Muscle of back (tissue), 13 donors: ENCODE data around the gene ZNF559. TPM values are rescaled to one million over a fixed set of nuclear protein-coding genes. Genes with fewer than 3 reads are reported as not detected.
A peak's percentile ranks its signal among the peaks of the same experiment; 100 is the strongest.
"Not testable (repeated sequence)": the region's sequence is repeated elsewhere in the genome, so short reads cannot be mapped to it uniquely, and the experiment has no call there.

Experiments used
- DNase-seq, 3 donors: peaks; one replicate each; pipeline versions ENCODE4 v3.0.0 to v3.0.0-alpha.2; 2013
- long read RNA-seq, 9 donors: transcript quantifications; one replicate each; lab custom pipeline, GENCODE V29; 2026
- polyA plus RNA-seq, 10 donors: library from polyadenylated mRNA; unstranded; fragments of 120-200 nt; gene quantifications; one replicate each; pipeline ENCODE4 v1.2.1, GENCODE V29; 2013; ENCODE audit not compliant: insufficient read length in 10 of 10

ZNF559 gene
- 10 to 100 TPM; 18.5 to 36.4 (median 29.4) TPM for polyA plus RNA-seq
- long read RNA-seq, donor 1, partial matches to known transcripts, result 6 of 6 reads
- long read RNA-seq, donor 1, other reads (novel, unspliced or antisense), result 0 of 6 reads
- long read RNA-seq, donor 2, partial matches to known transcripts, result 0 of 3 reads
- long read RNA-seq, donor 2, other reads (novel, unspliced or antisense), result 0 of 3 reads
- long read RNA-seq, donor 3, result 0 reads
- long read RNA-seq, donor 4, partial matches to known transcripts, result 0 of 1 reads
- long read RNA-seq, donor 4, other reads (novel, unspliced or antisense), result 0 of 1 reads
- long read RNA-seq, donor 5, result 0 reads
- long read RNA-seq, donor 6, partial matches to known transcripts, result 0 of 2 reads
- long read RNA-seq, donor 6, other reads (novel, unspliced or antisense), result 0 of 2 reads
- long read RNA-seq, donor 7, result 0 reads
- long read RNA-seq, donor 8, result 0 reads
- long read RNA-seq, donor 9, result 0 reads

DNA sequence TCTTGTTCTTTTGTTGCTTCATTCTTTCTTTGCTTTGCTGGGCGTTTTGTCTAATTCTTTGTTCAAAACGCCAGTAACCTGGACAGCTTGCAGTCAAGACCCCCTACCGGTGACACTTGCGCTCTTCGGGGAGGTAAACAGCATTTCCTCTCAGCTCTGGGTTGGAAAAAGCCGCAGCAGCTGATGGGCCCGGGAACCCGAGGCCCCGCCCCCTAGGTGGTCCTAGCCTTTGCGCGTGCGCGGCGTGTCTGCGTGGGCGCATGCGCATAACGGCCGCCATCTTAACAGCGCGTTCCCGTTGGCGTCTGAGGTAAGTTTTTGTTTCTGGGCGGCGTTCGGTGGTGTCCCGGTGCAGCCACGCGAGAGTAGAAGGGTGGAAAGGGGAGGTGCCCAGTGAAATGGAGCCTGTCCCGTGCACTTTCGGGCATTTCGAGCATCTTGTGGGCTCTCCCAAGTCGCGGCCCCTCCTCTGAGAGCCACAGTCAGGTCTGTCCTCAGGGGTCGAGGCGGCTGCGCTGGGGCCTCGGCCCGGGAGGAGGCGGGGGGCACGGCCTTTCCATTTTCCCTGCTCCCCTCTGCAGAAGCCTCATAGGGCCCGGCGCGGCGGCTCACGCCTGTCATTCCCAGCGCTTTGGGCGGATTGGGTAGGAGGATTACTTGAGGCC is at the start of gene ZNF559:
Gene ZNF559 (plus strand): TSS at position 261 of the 665 bp plus-strand sequence. CDS start 14,371 bp downstream, outside the sequence.
- peak; percentile 96 to 99 (median 98) for DNase-seq

DNA sequence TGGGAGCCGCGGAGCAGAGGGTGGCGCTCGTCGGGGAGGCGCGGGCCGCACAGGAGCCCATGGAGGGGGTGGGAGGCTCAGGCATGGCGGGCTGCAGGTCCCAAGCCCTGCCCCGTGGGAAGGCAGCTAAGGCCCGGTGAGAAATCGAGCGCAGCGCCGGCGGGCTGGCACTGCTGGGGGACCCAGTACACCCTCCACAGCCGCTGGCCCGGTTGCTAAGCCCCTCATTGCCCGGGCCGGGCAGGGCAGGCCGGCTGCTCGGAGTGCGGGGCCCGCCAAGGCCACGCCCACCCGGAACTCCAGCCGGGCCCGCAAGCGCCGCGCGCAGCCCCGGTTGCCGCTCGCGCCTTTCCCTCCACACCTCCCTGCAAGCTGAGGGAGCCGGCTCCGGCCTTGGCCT is 40.5 kb upstream of the ZNF559 start:
- DNase-seq, result peak in 1 of 3 donors; percentile 3

DNA sequence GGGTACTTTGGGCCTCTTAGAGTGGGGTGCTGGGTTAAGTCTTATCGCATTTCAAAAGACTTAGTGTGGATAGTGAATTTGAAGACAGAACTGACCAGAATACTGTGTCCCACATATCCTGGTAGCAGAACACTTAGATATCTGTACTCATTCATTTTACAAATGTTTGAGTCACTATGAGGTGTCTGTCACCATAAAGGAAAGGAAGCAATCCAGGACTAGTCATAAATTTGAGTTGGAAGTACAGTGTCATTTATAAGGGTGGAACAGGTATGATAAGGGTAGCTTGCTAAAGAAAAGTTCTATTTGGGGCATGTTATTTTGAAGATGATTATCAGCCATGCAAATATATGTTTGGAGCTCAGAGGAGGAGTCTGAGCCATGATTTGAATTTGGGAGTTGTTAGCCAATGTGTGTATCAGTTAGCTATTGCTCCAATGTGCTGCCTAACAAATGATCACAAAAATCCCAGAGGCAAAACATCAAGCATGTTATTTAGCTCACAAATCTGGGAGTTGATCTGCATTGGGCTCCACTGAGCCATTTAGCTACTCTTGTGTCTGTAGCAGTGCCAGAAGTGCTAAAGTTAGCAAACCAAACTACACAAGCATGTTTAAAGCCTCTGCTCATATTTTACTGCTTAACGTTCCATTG is 34.6 kb upstream of the ZNF559 start:
- DNase-seq, result no peak

GRCh38 chr19:9295411-9295849 is 28.5 kb upstream of the ZNF559 start:
- no peak for DNase-seq

DNA sequence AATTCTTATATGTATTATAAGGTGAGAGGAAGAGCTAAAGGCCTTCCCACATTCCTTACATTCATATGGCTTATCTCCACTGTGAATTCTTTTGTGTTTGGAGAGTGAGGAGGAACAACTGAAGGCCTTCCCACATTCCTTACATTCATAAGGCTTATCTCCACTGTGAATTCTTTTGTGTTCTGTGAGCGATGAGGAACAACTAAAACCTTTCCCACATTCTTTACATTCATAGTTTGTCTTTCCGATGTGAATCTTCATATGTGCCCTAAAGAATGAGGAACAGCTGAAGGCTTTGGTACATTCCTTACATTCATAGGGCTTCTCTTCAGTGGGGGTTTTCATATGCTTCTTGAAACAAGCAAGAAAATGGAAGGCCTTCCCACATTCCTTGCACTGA is 27.6 kb upstream of the ZNF559 start:
- no peak for DNase-seq

DNA sequence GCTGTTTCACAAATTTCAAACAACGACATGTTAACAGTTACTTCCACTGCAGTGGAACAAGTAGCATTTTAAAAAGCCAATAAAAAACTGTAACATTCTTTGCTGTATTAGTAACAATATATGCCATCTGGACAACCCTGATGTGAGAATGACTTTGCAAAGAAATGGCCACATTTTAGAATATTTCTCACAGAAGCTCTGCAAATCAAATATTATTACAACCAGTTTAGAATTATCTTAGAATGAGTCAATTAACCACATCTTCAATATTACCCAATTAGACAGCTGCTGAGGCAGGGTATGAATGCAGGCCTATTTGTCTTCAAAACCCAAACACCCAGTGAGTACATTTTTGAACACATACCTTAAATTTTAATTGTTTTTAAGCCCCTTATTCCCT is 17.5 kb upstream of the ZNF559 start:
- DNase-seq, result peak in 1 of 3 donors; percentile 61

DNA sequence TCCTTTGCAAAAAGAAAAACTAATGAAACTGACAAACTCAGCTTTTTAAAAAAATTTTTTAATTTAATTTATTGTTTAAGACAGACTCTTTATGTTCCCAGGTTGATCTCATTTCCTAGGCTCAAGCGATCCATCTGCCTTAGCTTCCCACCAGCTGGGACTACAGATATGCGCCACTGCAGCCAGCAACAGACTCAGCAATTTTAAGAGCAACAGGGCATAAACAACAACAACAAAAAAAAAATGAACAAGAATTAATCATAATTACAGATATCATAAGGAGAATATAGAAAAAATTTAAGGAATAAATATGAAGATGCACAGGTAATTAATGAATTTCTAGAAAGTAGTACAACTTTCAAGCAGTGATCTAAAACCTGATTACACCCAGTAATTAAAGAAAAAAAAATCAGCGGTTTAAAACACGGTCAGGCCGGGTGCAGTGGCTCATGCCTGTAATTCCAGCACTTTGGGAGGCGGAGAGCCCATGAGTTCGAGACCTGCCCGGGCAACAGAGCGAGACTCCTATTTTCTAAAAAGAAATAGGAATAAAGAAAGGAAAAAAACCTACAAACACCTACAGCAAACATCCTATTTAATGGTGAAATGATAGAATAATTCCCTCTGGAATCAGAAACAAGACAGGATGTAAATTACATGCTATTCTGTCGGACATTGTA is 15.7 kb upstream of the ZNF559 start:
- DNase-seq, result no peak

- DNase-seq, result peak; percentile 97 to 99 (median 98)
These were observed 14.6 kb upstream of the ZNF559 start, which contains the start of gene ZNF699 for GRCh38 chr19:9309139-9309973. Gene ZNF699 (minus strand): TSS chr19:9309838. CDS start chr19:9305119, 4,719 bp downstream.

DNA sequence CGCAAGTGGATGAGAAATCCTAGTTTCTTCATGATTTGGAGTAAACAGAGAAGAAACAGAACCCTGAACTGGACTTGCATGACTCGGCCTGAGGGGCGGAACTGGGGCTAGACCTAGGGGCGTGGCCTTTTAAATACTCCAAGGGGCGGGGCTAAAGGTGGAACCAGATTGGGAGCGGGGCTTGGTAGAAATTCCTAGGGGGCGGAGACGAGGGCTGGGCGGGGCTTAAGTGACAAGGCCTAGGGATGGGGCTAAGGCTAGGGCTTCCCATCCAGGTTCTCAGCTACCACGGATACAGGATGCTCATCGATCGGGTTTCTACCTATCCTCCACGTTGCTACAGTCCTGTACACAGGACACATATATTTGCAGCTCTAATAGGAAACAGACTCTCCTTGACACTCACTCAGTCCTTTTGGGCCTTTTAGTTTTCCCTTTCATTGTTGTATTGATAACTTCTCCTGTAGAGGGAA is 14.0 kb upstream of the ZNF559 start:
- DNase-seq, result no peak

DNA sequence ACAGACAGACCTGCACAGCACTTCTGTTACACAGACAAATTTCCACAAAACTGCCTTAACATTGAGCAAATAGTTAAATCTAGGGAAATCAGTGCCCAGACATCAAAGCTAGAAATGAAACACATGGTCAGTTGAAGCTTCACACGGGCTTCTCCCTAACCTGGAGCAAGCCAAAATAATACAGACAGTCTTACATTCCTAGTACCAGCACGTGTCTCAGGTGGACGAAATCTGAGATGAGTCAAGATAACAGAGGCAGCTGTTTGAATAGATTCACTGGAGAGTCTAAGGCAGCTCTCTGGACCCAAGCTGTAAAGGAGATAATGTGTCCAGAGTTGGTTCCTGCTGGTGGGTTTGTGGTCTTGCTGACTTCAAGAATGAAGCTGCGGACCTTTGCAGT is 10.2 kb upstream of the ZNF559 start:
- DNase-seq, result no peak

DNA sequence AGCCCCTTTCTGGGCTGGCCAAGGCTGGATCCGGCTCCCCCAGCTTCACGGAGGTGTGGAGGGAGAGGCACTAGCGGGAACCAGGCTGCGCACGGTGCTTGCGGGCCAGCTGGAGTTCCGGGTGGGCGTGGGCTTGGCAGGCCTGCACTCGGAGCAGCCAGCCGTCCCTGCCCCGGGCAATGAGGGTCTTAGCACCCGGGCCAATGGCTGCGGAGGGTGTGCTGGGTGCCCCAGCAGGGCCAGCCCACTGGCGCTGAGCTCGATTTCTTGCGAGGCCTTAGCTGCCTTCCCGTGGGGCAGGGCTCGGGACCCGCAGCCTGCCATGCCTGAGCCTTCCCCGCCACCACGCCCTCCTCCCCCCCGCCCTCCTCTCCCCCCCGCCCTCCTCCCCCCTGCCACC is 2.6 kb upstream of the ZNF559 start:
- no peak for DNase-seq

- DNase-seq, result not testable (repeated sequence)
These were observed 2.2 kb upstream of the ZNF559 start for GRCh38 chr19:9321756-9322155.

DNA sequence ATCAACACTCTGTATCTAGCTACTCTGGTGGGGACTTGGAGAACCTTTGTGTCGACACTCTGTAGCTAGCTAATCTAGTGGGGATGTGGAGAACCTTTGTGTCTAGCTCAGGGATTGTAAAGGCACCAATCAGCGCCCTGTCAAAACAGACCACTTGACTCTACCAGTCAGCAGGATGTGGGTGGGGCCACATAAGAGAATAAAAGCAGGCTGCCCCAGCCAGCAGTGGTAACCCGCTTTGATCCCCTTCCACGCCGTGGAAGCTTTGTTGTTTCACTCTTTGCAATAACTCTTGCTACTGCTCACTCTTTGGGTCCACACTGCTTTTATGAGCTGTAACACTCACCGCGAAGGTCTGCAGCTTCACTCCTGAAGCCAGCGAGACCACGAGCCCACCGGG is 1.8 kb upstream of the ZNF559 start:
- not testable (repeated sequence) for DNase-seq

- peak in 1 of 3 donors; percentile 69 for DNase-seq
These were observed 441 bp upstream of the ZNF559 start for GRCh38 chr19:9323557-9323918.

DNA sequence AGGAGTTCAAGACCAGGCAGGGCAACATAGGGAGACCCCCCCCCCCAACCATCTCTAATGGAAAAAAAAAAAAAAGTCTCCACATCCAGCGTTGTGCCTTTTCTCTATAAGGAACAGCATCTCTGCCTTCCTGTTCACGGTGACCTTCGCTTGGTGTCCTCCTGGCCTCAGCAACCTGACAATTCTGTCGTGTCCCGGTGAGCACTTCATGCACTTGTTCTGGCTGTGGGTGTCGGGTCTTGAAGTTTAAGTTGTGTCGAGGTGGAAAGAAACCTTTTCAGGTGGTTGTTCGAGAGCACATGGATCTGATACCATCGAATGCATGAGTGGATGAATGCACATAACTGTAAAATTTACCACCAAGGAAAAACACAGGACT is 594 bp downstream of the ZNF559 start:
- peak in 1 of 3 donors; percentile 4 for DNase-seq

GRCh38 chr19:9329999-9330398 is 6.0 kb downstream of the ZNF559 start:
- no peak for DNase-seq

GRCh38 chr19:9342610-9343304 is 18.8 kb downstream of the ZNF559 start:
- DNase-seq, result no peak

- DNase-seq, result no peak
These were observed 21.0 kb downstream of the ZNF559 start for GRCh38 chr19:9345005-9345404.

DNA sequence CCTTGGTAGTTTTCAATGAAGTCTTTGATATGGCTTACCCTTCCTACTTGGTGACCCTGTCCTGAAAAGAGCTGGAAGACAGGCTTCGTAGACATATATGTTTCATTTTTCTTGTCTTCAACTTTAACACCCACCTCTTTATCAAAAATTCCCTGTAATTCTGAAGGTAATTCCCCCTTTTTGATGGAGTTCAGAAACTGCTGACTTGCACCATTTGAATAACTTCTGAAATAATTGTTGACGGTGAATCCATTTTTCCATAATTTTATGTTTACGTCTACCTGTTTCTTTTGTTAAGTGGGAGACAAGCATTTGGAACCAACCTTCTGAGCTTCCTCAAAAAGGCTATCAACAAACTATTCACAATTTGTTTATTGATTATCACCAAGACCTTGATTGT is 24.3 kb downstream of the ZNF559 start:
- no peak for DNase-seq

GRCh38 chr19:9348671-9349070 is 24.7 kb downstream of the ZNF559 start:
- DNase-seq, result no peak
